MCF 10A (cell line): ENCODE data around the gene CTNNA2. TPM values are rescaled to one million over a fixed set of nuclear protein-coding genes. Genes with fewer than 3 reads are reported as not detected.

ENCODE experiments used
- BruUV-seq: library from RNA; stranded (reverse); fragments of 400-500 nt; replicated peaks from 2 replicates; lab custom pipeline; 2021; lab: Mats Ljungman, UMichigan
- CTCF ChIA-PET: fragments of 300-600 bp; sonication (Branson Sonifier 250); formaldehyde crosslinking; extraction: SDS; loops from one replicate; lab custom pipeline; 2021; ENCODE audit warnings: antibody characterized with exemption, inconsistent platforms; lab: Yijun Ruan, JAX
- POLR2A ChIA-PET: fragments of 300-600, 350-650 bp; sonication (Branson Sonifier 250); formaldehyde crosslinking; extraction: SDS; loops from one replicate; lab custom pipeline; 2020; ENCODE audit warnings: antibody characterized with exemption, inconsistent platforms; lab: Yijun Ruan, JAX
- DNase-seq: peaks from one replicate; pipeline ENCODE4 v3.0.0-alpha.2; 2018; ENCODE audit not compliant: unreplicated experiment
- H3K27ac Mint-ChIP-seq: one replicate; pipeline ENCODE4 v1.8.0; 2022; ENCODE audit warnings: mild to moderate bottlenecking, low read depth, mixed read lengths; ENCODE audit not compliant: unreplicated experiment
- H3K27me3 Mint-ChIP-seq: one replicate; pipeline ENCODE4 v1.8.0; 2022; ENCODE audit warnings: mixed read lengths; ENCODE audit not compliant: insufficient read depth, unreplicated experiment
- H3K36me3 Mint-ChIP-seq: one replicate; pipeline ENCODE4 v1.8.0; 2022; ENCODE audit warnings: mild to moderate bottlenecking, moderate library complexity, mixed read lengths; ENCODE audit not compliant: insufficient read depth, unreplicated experiment
- H3K4me1 Mint-ChIP-seq: one replicate; pipeline ENCODE4 v1.8.0; 2022; ENCODE audit warnings: mixed read lengths; ENCODE audit not compliant: insufficient read depth, unreplicated experiment
- H3K4me3 Mint-ChIP-seq: one replicate; pipeline ENCODE4 v1.8.0; 2022; ENCODE audit warnings: mild to moderate bottlenecking, moderate library complexity, mixed read lengths; ENCODE audit not compliant: unreplicated experiment
- H3K9me3 Mint-ChIP-seq: one replicate; pipeline ENCODE4 v1.8.0; 2022; ENCODE audit warnings: mixed read lengths; ENCODE audit not compliant: unreplicated experiment
- intact Hi-C: fragments of 100-400 bp; cut with micrococcal nuclease; formaldehyde crosslinking; loops from 2 replicates; pipeline ENCODE4 v1.14.1; 2022
- total RNA-seq: library from RNA; stranded (reverse); gene quantifications from 2 replicates; pipeline ENCODE4 v1.2.3, GENCODE V29; 2022
- TF ChIP-seq, protein P1 (sequence below): fragments of 200-600 bp; IDR thresholded peaks from one replicate; pipeline ENCODE4 v1.8.0; 2022; ENCODE audit warnings: antibody characterized with exemption, mild to moderate bottlenecking; ENCODE audit not compliant: unreplicated experiment

The CTNNA2 gene
- total RNA-seq, 1 experiment from 2014 or later, result not detected

DNA sequence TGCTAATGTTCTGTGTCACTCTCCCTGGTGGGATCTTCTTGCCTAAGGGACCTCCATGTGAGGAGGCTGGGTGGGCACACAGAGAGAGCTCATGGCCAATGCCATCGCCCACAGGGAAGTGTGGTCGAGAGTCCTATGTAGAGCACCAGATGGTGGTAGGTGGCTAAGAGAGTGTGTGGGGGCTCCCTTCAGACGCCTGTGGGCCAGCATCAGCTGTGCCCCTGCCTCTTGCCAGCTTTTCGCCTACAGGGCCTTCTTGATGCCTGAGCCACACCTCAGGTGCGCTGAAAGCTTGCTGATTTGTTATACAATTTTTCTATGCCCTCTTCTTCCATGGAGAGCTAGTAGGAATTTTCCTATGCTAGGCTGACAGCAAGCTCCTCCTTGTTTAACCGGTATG lies 753.4 kb downstream of the CTNNA2 start:
- intact Hi-C loops, result no loop called here
- POLR2A ChIA-PET, result no interaction called here
- no TSS peak for BruUV-seq

DNA sequence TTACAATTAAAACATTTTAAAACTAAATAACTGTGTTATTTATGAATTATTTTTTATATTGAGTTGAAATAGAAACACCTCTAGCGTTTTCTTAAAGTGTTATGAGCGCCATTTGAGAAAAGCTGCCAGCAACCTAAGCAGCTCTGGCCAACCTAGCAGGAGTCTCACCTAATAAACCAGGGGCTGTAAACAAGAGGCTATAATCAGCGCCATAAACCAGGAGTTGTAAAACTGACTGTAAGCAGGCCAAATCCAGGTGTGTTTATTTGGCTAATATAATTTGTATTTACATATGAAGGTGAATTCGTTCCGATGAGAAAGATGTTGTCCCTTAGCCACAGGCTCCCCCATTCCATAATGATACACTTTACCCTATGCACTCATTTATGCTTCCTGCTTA lies 757.0 kb downstream of the CTNNA2 start:
- intact Hi-C loops, result no loop called here
- Mint-ChIP-seq H3K9me3 (no peaks in the 10 kb centered on the region), H3K36me3 (no peaks in the 10 kb centered on the region), H3K27me3 (no peaks in the 10 kb centered on the region), H3K4me3 (no peak overlapping the region), H3K27ac (no peak overlapping the region), H3K4me1 (no peaks in the 10 kb centered on the region)
- TF ChIP-seq, protein P1, sequence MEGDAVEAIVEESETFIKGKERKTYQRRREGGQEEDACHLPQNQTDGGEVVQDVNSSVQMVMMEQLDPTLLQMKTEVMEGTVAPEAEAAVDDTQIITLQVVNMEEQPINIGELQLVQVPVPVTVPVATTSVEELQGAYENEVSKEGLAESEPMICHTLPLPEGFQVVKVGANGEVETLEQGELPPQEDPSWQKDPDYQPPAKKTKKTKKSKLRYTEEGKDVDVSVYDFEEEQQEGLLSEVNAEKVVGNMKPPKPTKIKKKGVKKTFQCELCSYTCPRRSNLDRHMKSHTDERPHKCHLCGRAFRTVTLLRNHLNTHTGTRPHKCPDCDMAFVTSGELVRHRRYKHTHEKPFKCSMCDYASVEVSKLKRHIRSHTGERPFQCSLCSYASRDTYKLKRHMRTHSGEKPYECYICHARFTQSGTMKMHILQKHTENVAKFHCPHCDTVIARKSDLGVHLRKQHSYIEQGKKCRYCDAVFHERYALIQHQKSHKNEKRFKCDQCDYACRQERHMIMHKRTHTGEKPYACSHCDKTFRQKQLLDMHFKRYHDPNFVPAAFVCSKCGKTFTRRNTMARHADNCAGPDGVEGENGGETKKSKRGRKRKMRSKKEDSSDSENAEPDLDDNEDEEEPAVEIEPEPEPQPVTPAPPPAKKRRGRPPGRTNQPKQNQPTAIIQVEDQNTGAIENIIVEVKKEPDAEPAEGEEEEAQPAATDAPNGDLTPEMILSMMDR, result no peak
- ChIA-PET POLR2A (no interaction called here), CTCF (interaction anchor here (0.6 to 0.9 kb wide), 2 partner anchors 19 to 31 kb away, joined by 3 read pairs; no protein-coding TSS in a partner anchor)
- BruUV-seq, result no TSS peak
- no peak for DNase-seq

More for the DNA sequence above, 753.4 kb downstream of the CTNNA2 start:
- TF ChIP-seq, protein P1, result no peak
- no peaks in the 10 kb centered on the region for H3K9me3 Mint-ChIP-seq
- DNase-seq, result no peak
- CTCF ChIA-PET, result interaction anchor here (0.6 to 1.5 kb wide), 3 partner anchors 10 to 167 kb away, joined by 3 to 4 read pairs (median 4); no protein-coding TSS in a partner anchor
- no peak overlapping the region for H3K4me3 Mint-ChIP-seq
- no peaks in the 10 kb centered on the region for H3K27me3 Mint-ChIP-seq
- no peak overlapping the region for H3K27ac Mint-ChIP-seq
- H3K36me3 Mint-ChIP-seq, result no peaks in the 10 kb centered on the region
- H3K4me1 Mint-ChIP-seq, result no peaks in the 10 kb centered on the region

DNA sequence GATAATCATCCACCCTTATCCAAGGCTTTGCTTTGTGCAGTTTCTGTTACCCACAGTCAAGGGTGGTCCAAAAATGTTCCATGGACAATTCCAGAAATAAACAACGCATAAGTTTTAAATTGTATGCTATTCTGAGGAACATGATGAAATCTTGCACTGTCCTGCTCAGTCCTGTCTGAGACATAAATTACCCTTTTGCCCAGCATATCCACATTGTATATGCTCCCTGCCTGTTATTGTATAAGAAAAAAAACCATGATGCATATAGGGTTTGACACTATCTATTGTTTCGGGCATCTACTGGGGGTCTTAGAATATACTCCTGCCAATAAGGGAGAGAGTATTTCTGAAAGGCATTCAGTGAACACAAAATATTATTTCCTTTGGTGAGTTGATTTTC lies 767.7 kb downstream of the CTNNA2 start:
- TF ChIP-seq, protein P1, result no peak
- H3K36me3 Mint-ChIP-seq, result no peaks in the 10 kb centered on the region
- POLR2A ChIA-PET, result no interaction called here
- no peaks in the 10 kb centered on the region for H3K27me3 Mint-ChIP-seq
- intact Hi-C loops, result no loop called here
- H3K4me1 Mint-ChIP-seq, result no peaks in the 10 kb centered on the region
- no peak for DNase-seq
- H3K27ac Mint-ChIP-seq, result no peak overlapping the region
- H3K9me3 Mint-ChIP-seq, result no peaks in the 10 kb centered on the region
- BruUV-seq, result no TSS peak
- no peak overlapping the region for H3K4me3 Mint-ChIP-seq
- CTCF ChIA-PET, result no interaction called here

DNA sequence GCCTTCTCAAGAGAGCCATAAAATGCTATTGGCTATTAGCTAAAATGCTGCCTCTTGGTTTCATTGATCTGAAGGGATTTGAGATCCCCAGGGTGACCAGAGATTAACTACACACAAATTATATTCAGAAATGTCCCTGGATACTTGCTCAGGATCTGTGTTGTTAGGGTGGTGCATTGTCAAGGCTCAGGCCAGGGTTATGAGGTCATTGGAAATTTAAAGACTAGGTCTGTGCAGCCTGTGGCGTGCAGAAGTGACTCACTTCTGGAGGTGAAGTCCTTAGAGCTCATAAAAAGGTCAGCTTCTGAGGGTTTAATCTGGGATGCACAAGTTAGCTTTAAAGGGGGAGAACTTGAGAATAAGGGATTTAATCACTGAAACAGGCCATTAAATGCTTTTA lies 768.2 kb downstream of the CTNNA2 start:
- no peak overlapping the region for H3K27ac Mint-ChIP-seq
- H3K4me3 Mint-ChIP-seq, result no peak overlapping the region
- POLR2A ChIA-PET, result no interaction called here
- TF ChIP-seq, protein P1, result no peak
- H3K4me1 Mint-ChIP-seq, result no peaks in the 10 kb centered on the region
- intact Hi-C loops, result no loop called here
- no peaks in the 10 kb centered on the region for H3K27me3 Mint-ChIP-seq
- DNase-seq, result no peak
- CTCF ChIA-PET, result no interaction called here
- no peaks in the 10 kb centered on the region for H3K36me3 Mint-ChIP-seq
- BruUV-seq, result no TSS peak
- H3K9me3 Mint-ChIP-seq, result no peaks in the 10 kb centered on the region
